Erythroblast (primary cell): ENCODE results near the gene BMP6.

Experiments used
- GATA1 ChIP-seq: IDR thresholded peaks from 2 replicates; pipeline ENCODE4 v1.6.1; 2011; ENCODE audit warnings: low read depth, mild to moderate bottlenecking, control low read depth, low read length, moderate library complexity
- POLR2A ChIP-seq: IDR thresholded peaks from 2 replicates; pipeline ENCODE4 v1.6.1; 2011; ENCODE audit warnings: mild to moderate bottlenecking, low read length

DNA sequence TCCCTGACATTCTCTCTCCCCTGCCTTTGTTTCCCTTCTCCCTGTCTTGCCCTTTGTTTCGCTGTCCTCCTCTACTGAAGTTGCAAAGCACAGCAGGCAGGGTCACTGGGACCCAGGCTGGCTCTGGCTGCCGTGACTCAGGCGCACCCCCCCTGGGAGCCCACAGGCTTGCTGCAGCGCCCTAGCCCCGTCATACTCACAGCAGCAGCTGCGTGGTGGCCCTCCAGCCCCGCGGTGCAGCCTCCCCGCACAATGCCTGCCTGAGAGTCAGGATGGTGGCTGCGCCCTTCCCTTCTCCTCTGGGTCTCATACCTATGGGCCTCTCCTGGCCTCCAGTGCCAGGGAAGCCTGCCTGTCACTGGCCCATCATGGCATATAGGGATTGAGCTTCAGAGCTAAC is 143.0 kb downstream of the BMP6 start:
- TF ChIP-seq POLR2A (no peak), GATA1 (no peak)
